Measurements from ENCODE around the gene GPR135.

Gene GPR135

DNA sequence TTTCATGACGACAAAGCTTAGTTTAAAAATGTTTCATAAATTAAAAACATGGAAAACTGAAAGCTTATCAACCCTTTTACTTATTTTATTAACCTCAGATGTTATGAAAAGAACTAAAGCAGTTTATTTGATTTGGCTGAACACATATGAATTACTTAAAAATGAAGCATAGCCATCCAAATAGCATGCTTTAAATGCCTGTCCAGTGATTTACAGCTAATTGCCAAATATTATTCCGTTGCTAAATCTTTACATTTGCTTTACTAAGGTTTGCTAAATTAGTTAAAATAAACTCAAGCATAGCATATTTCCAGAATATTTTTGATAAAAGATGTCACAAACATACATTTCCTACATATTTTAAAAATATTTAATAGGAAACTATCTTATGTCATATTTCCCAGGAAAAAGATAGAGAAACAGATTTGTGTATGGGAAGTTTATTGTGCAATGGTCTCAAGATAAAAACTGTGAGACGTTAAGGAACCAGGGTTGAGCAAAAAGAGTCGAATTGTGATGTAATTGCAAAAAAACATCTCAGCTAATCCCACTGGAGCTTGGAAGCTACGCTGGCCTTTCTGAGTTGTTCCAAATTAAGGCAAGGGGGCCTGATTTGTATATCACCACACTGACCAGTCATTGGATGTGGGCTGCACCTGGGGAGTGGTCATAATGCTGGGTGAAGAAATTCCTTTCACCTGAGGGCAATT, 25.8 kb downstream of the GPR135 start:
- DNase-seq (ENCODE audit: low read depth) = peak; percentile 47
- TF ChIP-seq, protein P1, sequence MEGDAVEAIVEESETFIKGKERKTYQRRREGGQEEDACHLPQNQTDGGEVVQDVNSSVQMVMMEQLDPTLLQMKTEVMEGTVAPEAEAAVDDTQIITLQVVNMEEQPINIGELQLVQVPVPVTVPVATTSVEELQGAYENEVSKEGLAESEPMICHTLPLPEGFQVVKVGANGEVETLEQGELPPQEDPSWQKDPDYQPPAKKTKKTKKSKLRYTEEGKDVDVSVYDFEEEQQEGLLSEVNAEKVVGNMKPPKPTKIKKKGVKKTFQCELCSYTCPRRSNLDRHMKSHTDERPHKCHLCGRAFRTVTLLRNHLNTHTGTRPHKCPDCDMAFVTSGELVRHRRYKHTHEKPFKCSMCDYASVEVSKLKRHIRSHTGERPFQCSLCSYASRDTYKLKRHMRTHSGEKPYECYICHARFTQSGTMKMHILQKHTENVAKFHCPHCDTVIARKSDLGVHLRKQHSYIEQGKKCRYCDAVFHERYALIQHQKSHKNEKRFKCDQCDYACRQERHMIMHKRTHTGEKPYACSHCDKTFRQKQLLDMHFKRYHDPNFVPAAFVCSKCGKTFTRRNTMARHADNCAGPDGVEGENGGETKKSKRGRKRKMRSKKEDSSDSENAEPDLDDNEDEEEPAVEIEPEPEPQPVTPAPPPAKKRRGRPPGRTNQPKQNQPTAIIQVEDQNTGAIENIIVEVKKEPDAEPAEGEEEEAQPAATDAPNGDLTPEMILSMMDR (IDR thresholded peaks at IDR 0.05; ENCODE audit: control insufficient read depth, insufficient read depth, low read depth, low read length, missing control alignments) = no peak

GRCh38 chr14:59438195-59438647, 27.0 kb downstream of the GPR135 start:
- no peak overlapping the region for H3K4me3 ChIP-seq (ENCODE audit: control insufficient read depth, low read depth, low read length)
- DNase-seq (ENCODE audit: low read depth) = no peak
- TF ChIP-seq, protein P1 (IDR thresholded peaks at IDR 0.05; ENCODE audit: control insufficient read depth, insufficient read depth, low read depth, low read length, missing control alignments) = no peak

More for the DNA sequence above, 25.8 kb downstream of the GPR135 start:
- no peak overlapping the region for H3K4me3 ChIP-seq (ENCODE audit: control insufficient read depth, low read depth, low read length)

DNA sequence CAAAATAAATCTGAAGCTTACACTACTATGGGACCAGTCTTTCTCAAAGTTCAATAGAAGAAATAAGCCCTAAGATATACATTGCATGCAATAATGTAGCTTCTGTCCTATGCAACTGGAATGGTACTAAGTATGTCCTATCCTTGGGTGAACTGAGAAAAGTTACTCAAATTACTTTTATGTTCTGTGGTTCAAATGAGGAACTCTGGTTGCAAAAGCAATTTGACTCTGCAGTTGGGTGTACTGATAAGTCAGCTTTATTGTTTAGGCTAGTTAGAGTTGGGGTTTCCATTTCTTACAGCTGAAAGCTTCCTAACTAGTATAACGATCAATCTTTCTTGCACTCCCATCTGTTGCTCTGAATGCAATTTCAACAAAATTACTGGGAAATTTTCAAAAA, 29.2 kb downstream of the GPR135 start:
- TF ChIP-seq, protein P1 (IDR thresholded peaks at IDR 0.05; ENCODE audit: control insufficient read depth, insufficient read depth, low read depth, low read length, missing control alignments) = no peak
- DNase-seq (ENCODE audit: low read depth) = no peak
- H3K4me3 ChIP-seq (ENCODE audit: control insufficient read depth, low read depth, low read length) = no peak overlapping the region

DNA sequence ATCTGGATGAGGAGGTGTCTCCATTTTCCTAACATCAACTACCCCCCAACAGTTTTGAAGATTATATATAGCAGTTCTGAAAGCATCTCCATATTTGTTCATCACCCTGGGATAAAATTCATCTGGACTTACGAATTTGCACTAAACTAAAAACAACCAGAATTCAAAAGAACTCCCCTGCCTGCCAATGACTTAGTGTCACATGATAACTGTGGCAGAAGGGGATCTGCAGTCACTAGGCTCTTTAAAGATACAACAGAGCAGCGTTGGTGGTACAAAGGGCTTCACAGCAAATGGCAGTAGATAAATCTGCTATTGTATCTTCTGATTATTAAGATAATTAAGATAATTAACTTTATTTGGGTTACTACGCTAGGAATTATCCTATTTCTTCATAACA, 30.1 kb downstream of the GPR135 start:
- DNase-seq (ENCODE audit: low read depth) = no peak
- H3K4me3 ChIP-seq (ENCODE audit: control insufficient read depth, low read depth, low read length) = no peak overlapping the region
- TF ChIP-seq, protein P1 (IDR thresholded peaks at IDR 0.05; ENCODE audit: control insufficient read depth, insufficient read depth, low read depth, low read length, missing control alignments) = no peak

GRCh38 chr14:59429790-59430189, 35.4 kb downstream of the GPR135 start:
- no peak overlapping the region for H3K4me3 ChIP-seq (ENCODE audit: control insufficient read depth, low read depth, low read length)
- TF ChIP-seq, protein P1 (IDR thresholded peaks at IDR 0.05; ENCODE audit: control insufficient read depth, insufficient read depth, low read depth, low read length, missing control alignments) = no peak
- no peak for DNase-seq (ENCODE audit: low read depth)

GRCh38 chr14:59428581-59429012, 36.6 kb downstream of the GPR135 start:
- TF ChIP-seq, protein P1 (IDR thresholded peaks at IDR 0.05; ENCODE audit: control insufficient read depth, insufficient read depth, low read depth, low read length, missing control alignments) = peak; percentile 40
- no peak for DNase-seq (ENCODE audit: low read depth)
- H3K4me3 ChIP-seq (ENCODE audit: control insufficient read depth, low read depth, low read length) = no peak overlapping the region
